GM12865 (cell line): ENCODE results near the gene CA10.

Experiments used
- DNase-seq: peaks from one replicate; pipeline ENCODE4 v3.0.0; 2010; ENCODE audit warnings: low read depth
- H3K4me3 ChIP-seq: 2 replicates; pipeline ENCODE4 v1.5.1; 2011; ENCODE audit warnings: mild to moderate bottlenecking, low read depth, low read length, control low read depth
- CTCF ChIP-seq: IDR thresholded peaks from 2 replicates; pipeline ENCODE4 v1.5.1; 2011; ENCODE audit warnings: low read length, control low read depth, low read depth, inconsistent platforms; ENCODE audit not compliant: insufficient read depth; ENCODE audit errors: missing control alignments

The CA10 gene

DNA sequence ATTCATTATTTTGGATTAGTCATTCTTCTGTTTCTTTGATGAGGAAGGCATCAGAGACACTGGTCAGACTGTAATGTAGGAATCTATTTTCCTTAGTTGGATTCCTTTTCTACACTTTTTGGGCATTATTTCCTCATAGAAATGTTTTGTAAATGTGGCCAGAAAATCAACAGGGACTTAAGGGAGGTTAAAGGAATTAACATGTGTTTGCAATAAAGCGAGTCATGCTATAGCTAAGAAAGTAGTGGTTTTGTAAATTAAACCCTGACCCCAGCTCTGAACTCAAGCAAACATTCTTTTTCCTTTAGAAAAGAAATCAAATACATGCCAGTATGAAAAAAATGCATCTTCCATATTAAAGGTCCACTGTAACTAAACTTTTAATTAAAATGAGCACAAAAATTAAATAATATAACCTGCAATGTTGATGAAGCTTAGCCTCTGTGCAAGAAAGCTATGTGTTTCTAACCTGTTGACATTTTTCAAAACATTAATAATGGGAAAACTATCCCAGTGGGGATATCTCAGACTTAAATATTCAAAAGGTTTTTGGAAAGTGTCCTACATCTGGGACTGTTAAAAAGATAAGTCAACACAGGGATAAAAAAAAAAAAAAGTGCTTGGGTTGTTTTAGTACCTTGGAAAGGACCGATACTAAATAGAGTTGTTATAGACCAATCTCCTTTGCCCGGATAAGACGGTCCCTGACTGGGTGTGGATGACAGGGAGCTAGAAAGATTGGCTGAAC, 428.0 kb downstream of the CA10 start:
- no peak for DNase-seq
- no peak for TF ChIP-seq CTCF
- no peak overlapping the region for H3K4me3 ChIP-seq

GRCh38 chr17:51725185-51725584, 433.3 kb downstream of the CA10 start:
- TF ChIP-seq CTCF, result no peak
- no peak overlapping the region for H3K4me3 ChIP-seq
- DNase-seq, result no peak

DNA sequence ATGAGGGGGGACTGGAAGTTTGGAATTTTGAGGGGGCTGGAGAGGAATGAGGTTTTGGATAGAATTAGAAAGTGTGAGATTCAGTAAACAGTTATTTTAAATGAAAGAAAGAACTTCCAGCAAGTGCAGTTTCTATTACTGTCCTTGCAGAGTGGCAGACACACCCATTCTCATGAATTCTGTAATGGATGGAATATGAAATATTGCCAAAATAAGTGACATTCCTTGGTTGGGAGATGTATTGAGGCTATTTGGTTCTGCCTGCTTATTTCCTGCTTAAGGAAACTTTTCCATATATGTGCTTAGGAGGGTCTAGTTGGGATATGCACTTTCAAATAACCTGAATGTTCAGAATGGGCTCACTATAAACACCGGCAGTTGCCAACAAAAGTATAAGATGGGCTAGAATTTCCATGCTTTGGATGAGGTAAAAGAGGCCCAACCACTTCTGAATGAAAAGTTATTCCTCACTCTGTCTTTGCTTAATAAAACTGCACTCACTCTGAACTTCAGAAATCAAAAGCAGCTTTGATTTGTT, 434.4 kb downstream of the CA10 start:
- no peak overlapping the region for H3K4me3 ChIP-seq
- TF ChIP-seq CTCF, result no peak
- DNase-seq, result no peak

DNA sequence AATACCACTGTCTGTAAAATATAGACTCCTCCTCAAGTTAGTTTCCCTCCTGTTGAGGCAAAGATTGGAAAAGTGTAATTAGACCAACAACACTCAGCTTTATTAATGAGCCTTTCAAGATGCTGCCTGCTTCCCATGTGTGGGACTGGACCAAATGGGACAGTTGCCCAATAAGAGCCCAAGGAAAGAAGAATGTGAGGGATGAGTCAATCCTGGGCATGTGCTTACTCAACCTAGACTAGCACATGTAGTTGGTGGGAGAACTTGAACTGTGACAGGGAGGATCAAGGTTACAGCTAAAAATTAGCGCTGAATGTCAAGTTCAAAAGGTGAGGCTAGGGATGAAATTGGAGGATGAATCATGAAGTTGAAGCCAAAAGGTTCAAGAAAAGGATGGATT, 435.5 kb downstream of the CA10 start:
- no peak for DNase-seq
- no peak overlapping the region for H3K4me3 ChIP-seq
- no peak for TF ChIP-seq CTCF

DNA sequence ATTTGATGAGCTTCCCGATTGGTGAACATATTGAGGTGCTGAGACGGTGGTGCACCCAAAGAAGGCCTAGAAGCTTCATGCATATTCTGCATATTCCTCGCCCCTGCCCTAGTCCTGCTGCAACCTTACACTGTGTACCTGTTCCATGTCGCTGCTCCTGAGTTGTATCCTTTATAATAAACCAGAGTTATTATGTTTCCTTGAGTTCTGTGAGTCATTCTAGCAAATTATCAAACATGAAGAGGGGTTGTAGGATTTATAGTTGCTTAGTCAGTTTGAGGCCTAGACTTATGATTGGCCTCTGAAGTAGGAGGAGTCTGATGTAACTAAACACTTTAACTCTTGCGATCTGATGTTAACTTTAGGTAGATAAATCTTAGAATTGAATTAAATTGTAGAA, 436.8 kb downstream of the CA10 start:
- DNase-seq, result no peak
- no peak for TF ChIP-seq CTCF
- no peak overlapping the region for H3K4me3 ChIP-seq

GRCh38 chr17:51720439-51720838, 438.1 kb downstream of the CA10 start:
- no peak for TF ChIP-seq CTCF
- H3K4me3 ChIP-seq, result no peak overlapping the region
- no peak for DNase-seq

DNA sequence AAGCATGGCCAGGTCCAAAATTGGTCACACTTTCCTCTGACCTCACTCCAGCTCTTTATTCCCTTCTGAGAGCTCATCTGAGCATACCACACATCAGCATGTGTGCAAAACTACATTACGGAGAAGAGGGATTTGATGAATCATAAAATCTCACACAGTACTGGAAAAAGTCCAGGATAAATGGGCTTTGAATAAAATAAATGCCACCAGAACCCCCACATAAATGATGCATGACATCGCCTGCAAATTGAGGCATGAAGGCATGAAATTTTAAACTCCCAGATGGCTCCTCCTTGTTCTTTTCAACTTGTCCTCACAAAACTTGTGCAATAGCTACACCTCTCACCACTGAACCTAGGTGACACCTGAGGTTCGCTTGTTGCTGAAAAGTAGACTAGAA, 439.5 kb downstream of the CA10 start:
- no peak for TF ChIP-seq CTCF
- no peak overlapping the region for H3K4me3 ChIP-seq
- no peak for DNase-seq
